ENCODE measurements around the gene CDH12.
"Not testable (repeated sequence)": the region's sequence is repeated elsewhere in the genome, so short reads cannot be mapped to it uniquely, and the experiment has no call there.

The CDH12 gene

GRCh38 chr5:22460189-22460588 is 393.0 kb downstream of the CDH12 start:
- no peak for DNase-seq (ENCODE audit: low read depth in 3 of 3)

GRCh38 chr5:22432905-22433304 is 420.2 kb downstream of the CDH12 start:
- DNase-seq (ENCODE audit: low read depth in 3 of 3): no peak

GRCh38 chr5:22431840-22432239 is 421.3 kb downstream of the CDH12 start:
- no peak for DNase-seq (ENCODE audit: low read depth in 3 of 3)

- no peak for DNase-seq (ENCODE audit: low read depth in 3 of 3)
These were observed 421.7 kb downstream of the CDH12 start for GRCh38 chr5:22431406-22431805.

- DNase-seq (ENCODE audit: low read depth in 3 of 3): no peak
These were observed 441.4 kb downstream of the CDH12 start for GRCh38 chr5:22411554-22412349.

GRCh38 chr5:22391956-22392355 is 461.2 kb downstream of the CDH12 start:
- no peak for DNase-seq (ENCODE audit: low read depth in 3 of 3)

GRCh38 chr5:22390888-22391287 is 462.3 kb downstream of the CDH12 start:
- no peak for DNase-seq (ENCODE audit: low read depth in 3 of 3)

- DNase-seq (ENCODE audit: low read depth in 3 of 3): no peak
These were observed 480.1 kb downstream of the CDH12 start for GRCh38 chr5:22372826-22373660.

- DNase-seq (ENCODE audit: low read depth in 3 of 3): no peak
These were observed 480.8 kb downstream of the CDH12 start for GRCh38 chr5:22372376-22372775.

GRCh38 chr5:22354956-22355355 is 498.2 kb downstream of the CDH12 start:
- no peak for DNase-seq (ENCODE audit: low read depth in 3 of 3)

- no peak for DNase-seq (ENCODE audit: low read depth in 3 of 3)
These were observed 500.7 kb downstream of the CDH12 start for GRCh38 chr5:22352493-22352892.

- no peak for DNase-seq (ENCODE audit: low read depth in 3 of 3)
These were observed 502.0 kb downstream of the CDH12 start for GRCh38 chr5:22351178-22351577.

GRCh38 chr5:22348027-22348426 is 505.1 kb downstream of the CDH12 start:
- no peak for DNase-seq (ENCODE audit: low read depth in 3 of 3)

- no peak for DNase-seq (ENCODE audit: low read depth in 3 of 3)
These were observed 509.1 kb downstream of the CDH12 start for GRCh38 chr5:22344000-22344399.

GRCh38 chr5:22341406-22341805 is 511.7 kb downstream of the CDH12 start:
- DNase-seq (ENCODE audit: low read depth in 3 of 3): no peak

GRCh38 chr5:22332949-22333348 is 520.2 kb downstream of the CDH12 start:
- not testable (repeated sequence) for DNase-seq (ENCODE audit: low read depth in 3 of 3)

GRCh38 chr5:22329683-22330082 is 523.5 kb downstream of the CDH12 start:
- no peak for DNase-seq (ENCODE audit: low read depth in 3 of 3)

GRCh38 chr5:22319798-22320197 is 533.3 kb downstream of the CDH12 start:
- no peak for DNase-seq (ENCODE audit: low read depth in 3 of 3)

GRCh38 chr5:22316294-22316693 is 536.9 kb downstream of the CDH12 start:
- DNase-seq (ENCODE audit: low read depth in 3 of 3): no peak

GRCh38 chr5:22315052-22315451 is 538.1 kb downstream of the CDH12 start:
- DNase-seq (ENCODE audit: low read depth in 3 of 3): not testable (repeated sequence)

- DNase-seq (ENCODE audit: low read depth in 3 of 3): no peak
These were observed 538.6 kb downstream of the CDH12 start for GRCh38 chr5:22314548-22314947.

GRCh38 chr5:22306011-22306410 is 547.1 kb downstream of the CDH12 start:
- no peak for DNase-seq (ENCODE audit: low read depth in 3 of 3)

- DNase-seq (ENCODE audit: low read depth in 3 of 3): no peak
These were observed 557.3 kb downstream of the CDH12 start for GRCh38 chr5:22295832-22296231.
